LNCaP clone FGC (cell line): ENCODE measurements around the gene KCNN3.
A peak's percentile ranks its signal among the peaks of the same experiment; 100 is the strongest.

Source experiments
- DNase-seq: peaks from one replicate; pipeline ENCODE4 v3.0.0-alpha.2; 2011; ENCODE audit warnings: low read depth
- H3K4me3 ChIP-seq: 2 replicates; pipeline ENCODE4 v1.5.1; 2011; ENCODE audit warnings: mild to moderate bottlenecking, low read depth, low read length, control low read depth
- CTCF ChIP-seq: IDR thresholded peaks from 2 replicates; pipeline ENCODE4 v1.5.1; 2012; ENCODE audit warnings: mild to moderate bottlenecking; ENCODE audit not compliant: control insufficient read depth, insufficient read depth; ENCODE audit errors: extremely low read depth

The KCNN3 gene

GRCh38 chr1:154865442-154866256 is 4.4 kb downstream of the KCNN3 start:
- H3K4me3 ChIP-seq = no peak overlapping the region
- no peak for TF ChIP-seq CTCF
- no peak for DNase-seq

- no peak overlapping the region for H3K4me3 ChIP-seq
- DNase-seq = no peak
- no peak for TF ChIP-seq CTCF
These were observed 5.7 kb downstream of the KCNN3 start for GRCh38 chr1:154864189-154864975.

- TF ChIP-seq CTCF = peak; percentile 53
- DNase-seq = no peak
- no peak overlapping the region for H3K4me3 ChIP-seq
These were observed 6.5 kb downstream of the KCNN3 start for GRCh38 chr1:154863315-154864174.

DNA sequence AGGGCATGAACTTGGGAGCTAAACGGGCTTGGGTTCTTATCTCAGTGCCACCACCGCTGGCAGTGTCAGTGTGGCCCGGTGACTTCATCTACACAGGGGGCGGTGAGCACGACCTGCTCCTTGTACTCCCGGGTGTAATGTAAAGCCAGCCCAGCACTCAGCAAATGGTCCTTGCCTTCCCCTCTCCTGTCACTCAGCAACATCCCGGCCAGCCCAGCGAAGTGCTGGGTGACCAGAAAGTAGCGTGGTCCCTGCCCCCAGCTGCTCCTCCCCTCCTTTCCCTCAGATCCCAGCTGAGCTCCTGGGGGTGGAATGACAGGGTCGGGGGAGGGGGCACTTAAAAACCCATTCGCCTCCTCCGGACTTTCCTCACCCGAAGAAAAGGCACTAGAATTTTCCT is 7.2 kb downstream of the KCNN3 start:
- no peak for TF ChIP-seq CTCF

DNA sequence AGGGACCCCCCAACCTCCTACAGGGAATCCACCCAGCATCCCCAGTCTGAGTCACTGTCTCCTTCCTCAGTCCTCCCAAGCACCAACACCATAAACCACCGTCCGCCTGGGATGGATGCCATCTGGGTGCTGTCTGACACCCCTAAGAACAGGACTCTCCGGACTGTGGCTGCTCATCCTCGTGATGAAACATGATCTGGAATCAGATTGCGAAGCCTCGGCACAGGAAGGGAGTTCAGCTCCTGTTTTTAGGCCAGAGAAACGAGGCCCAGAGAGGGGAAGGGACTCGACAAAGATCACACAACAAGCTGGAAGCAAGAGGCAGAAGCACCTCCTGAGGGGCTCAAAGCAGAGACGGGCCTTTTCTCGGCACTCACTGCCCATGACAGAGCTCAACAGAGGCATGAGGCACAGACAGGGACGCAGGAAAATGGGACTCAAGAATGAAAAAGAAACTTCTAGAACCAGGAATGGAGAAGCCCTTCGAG is 8.4 kb downstream of the KCNN3 start:
- no peak for DNase-seq
- H3K4me3 ChIP-seq = no peak overlapping the region
- TF ChIP-seq CTCF = no peak

More for the DNA sequence above, 7.2 kb downstream of the KCNN3 start:
- H3K4me3 ChIP-seq = no peak overlapping the region
- DNase-seq = no peak

GRCh38 chr1:154860156-154860870 is 9.8 kb downstream of the KCNN3 start:
- DNase-seq = no peak
- H3K4me3 ChIP-seq = no peak overlapping the region
- TF ChIP-seq CTCF = no peak
